Osteocyte (in vitro differentiated cells): ENCODE results near the gene CHRND. TPM values are rescaled to one million over a fixed set of nuclear protein-coding genes. Genes with fewer than 3 reads are reported as not detected.

ENCODE experiments used
- DNase-seq: peaks from one replicate; pipeline ENCODE4 v3.0.0; 2021; ENCODE audit warnings: mixed read lengths; ENCODE audit not compliant: unreplicated experiment; ENCODE audit errors: extremely low spot score
- H3K27ac Mint-ChIP-seq: one replicate; pipeline ENCODE4 v1.8.0; 2021; ENCODE audit warnings: mild to moderate bottlenecking, mixed read lengths; ENCODE audit not compliant: unreplicated experiment
- H3K27me3 Mint-ChIP-seq: one replicate; pipeline ENCODE4 v1.8.0; 2021; ENCODE audit warnings: mixed read lengths; ENCODE audit not compliant: unreplicated experiment
- H3K36me3 Mint-ChIP-seq: one replicate; pipeline ENCODE4 v1.8.0; 2021; ENCODE audit warnings: mixed read lengths; ENCODE audit not compliant: unreplicated experiment
- H3K4me1 Mint-ChIP-seq: one replicate; pipeline ENCODE4 v1.8.0; 2021; ENCODE audit warnings: mixed read lengths; ENCODE audit not compliant: unreplicated experiment
- H3K4me3 Mint-ChIP-seq: one replicate; pipeline ENCODE4 v1.8.0; 2021; ENCODE audit warnings: mild to moderate bottlenecking, moderate library complexity, mixed read lengths; ENCODE audit not compliant: unreplicated experiment
- H3K9me3 Mint-ChIP-seq: one replicate; pipeline ENCODE4 v1.8.0; 2021; ENCODE audit warnings: mixed read lengths; ENCODE audit not compliant: unreplicated experiment
- CTCF ChIP-seq: fragments of 200-600 bp; sonication (generic); IDR thresholded peaks from 2 replicates; pipeline ENCODE4 v1.5.0; 2021; ENCODE audit warnings: antibody characterized with exemption, mild to moderate bottlenecking, moderate library complexity
- total RNA-seq: library from RNA; stranded (reverse); gene quantifications from 2 replicates; pipeline ENCODE4 v1.2.1, GENCODE V29; 2021

Gene CHRND
- total RNA-seq, 1 donor from 2014 or later = not detected

- peaks cover 3% of the 10 kb centered on the region for H3K9me3 Mint-ChIP-seq
- no peak for DNase-seq
- H3K36me3 Mint-ChIP-seq = no peaks in the 10 kb centered on the region
- no peaks in the 10 kb centered on the region for H3K27me3 Mint-ChIP-seq
- no peak overlapping the region for H3K27ac Mint-ChIP-seq
- H3K4me1 Mint-ChIP-seq = no peaks in the 10 kb centered on the region
- no peak for TF ChIP-seq CTCF
- H3K4me3 Mint-ChIP-seq = no peak overlapping the region
Observed at GRCh38 chr2:232533944-232534710, 8.2 kb downstream of the CHRND start.

DNA sequence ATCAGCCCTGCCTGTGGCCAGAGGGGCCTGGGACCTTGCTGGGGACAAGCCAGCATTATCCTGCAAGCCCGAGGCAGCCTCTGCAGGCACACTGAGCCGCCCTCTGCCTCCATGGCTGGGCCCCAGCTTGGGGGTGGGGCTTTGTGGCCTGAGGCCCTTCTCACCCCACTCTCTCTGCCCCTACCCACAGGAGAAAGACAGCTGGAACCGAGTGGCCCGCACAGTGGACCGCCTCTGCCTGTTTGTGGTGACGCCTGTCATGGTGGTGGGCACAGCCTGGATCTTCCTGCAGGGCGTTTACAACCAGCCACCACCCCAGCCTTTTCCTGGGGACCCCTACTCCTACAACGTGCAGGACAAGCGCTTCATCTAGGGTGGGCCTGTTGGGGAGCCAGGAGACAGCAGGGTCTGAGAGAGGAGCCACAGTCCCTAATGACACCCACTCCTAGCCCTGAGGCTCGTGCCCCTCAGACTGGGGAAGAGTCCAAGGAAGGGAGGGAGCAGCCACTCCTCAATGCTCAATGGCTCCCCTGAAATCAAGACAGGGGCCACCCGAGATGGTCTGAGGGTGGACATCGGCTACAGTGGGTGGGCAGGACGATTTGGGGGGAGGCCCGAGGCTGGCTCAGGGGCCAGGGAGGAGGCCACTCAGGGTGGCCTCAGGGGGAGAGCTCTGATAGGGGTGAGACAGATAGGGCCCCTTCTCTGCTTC is 9.1 kb downstream of the CHRND start:
- Mint-ChIP-seq H3K27ac (no peak overlapping the region), H3K4me1 (peaks cover 2% of the 10 kb centered on the region), H3K36me3 (no peaks in the 10 kb centered on the region), H3K4me3 (no peak overlapping the region), H3K27me3 (no peaks in the 10 kb centered on the region), H3K9me3 (peaks cover 3% of the 10 kb centered on the region)
- no peak for TF ChIP-seq CTCF
- no peak for DNase-seq

- no peak for DNase-seq
- peaks cover 3% of the 10 kb centered on the region for H3K9me3 Mint-ChIP-seq
- H3K4me1 Mint-ChIP-seq = peaks cover 2% of the 10 kb centered on the region
- no peak for TF ChIP-seq CTCF
- H3K27me3 Mint-ChIP-seq = no peaks in the 10 kb centered on the region
- H3K36me3 Mint-ChIP-seq = no peaks in the 10 kb centered on the region
- no peak overlapping the region for H3K27ac Mint-ChIP-seq
- no peak overlapping the region for H3K4me3 Mint-ChIP-seq
Observed at GRCh38 chr2:232535761-232536530, 10.0 kb downstream of the CHRND start.

DNA sequence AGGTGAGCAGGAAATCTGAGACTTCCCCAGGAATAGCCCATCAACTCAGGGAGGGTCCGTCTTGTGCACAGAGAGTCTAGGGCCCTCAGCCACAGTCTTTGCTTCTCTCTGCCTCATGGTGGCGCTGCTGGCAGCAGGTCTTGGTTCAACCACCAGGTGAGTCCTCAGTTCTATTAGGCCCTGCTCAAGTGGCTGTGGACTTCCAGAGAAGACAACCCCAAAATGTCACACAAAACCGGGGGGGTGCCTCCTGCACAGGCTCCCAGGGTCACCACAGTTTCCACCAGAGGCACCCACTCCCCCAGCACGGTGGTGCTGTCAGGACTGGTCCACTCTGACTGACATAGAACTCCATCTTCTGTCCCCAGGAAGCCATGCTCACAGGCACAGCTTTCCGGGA is 11.1 kb downstream of the CHRND start:
- no peak for DNase-seq
- no peak for TF ChIP-seq CTCF
- Mint-ChIP-seq H3K4me1 (peaks cover 2% of the 10 kb centered on the region), H3K4me3 (no peak overlapping the region), H3K36me3 (no peaks in the 10 kb centered on the region), H3K27ac (no peak overlapping the region), H3K9me3 (peaks cover 3% of the 10 kb centered on the region), H3K27me3 (no peaks in the 10 kb centered on the region)

DNA sequence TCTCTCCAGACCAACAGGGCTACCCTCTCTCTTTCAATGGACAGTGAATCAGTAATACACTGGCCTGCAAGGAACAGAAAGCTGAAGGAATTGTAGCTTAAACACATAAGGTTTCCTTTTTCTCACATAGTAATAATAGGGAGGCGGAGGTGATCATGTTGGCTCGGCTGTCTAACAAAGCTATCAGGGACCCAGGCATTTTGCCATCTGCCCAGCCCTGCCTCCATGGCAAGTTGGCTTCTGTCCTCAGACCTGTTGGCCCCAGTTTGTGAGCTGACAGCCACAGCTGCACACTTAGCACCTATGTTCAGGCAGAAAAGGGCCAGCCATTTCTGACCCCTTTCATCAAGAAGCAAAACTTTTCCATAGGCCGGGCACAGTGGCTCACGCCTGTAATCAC is 11.5 kb downstream of the CHRND start:
- Mint-ChIP-seq H3K27me3 (no peaks in the 10 kb centered on the region), H3K9me3 (peaks cover 3% of the 10 kb centered on the region), H3K36me3 (no peaks in the 10 kb centered on the region), H3K4me3 (no peak overlapping the region), H3K27ac (no peak overlapping the region), H3K4me1 (peaks cover 2% of the 10 kb centered on the region)
- no peak for DNase-seq
- TF ChIP-seq CTCF = no peak
